Endodermal cell (in vitro differentiated cells): ENCODE data around the gene M6PR. TPM values are rescaled to one million over a fixed set of nuclear protein-coding genes. Genes with fewer than 3 reads are reported as not detected.
"Not testable (repeated sequence)": the region's sequence is repeated elsewhere in the genome, so short reads cannot be mapped to it uniquely, and the experiment has no call there.

Source experiments
- DNase-seq: peaks from one replicate; pipeline ENCODE4 v3.0.0-alpha.2; 2017
- H3K27ac ChIP-seq: 2 replicates; pipeline ENCODE4 v1.5.1; 2013; ENCODE audit warnings: mild to moderate bottlenecking, low read depth, low read length, moderate library complexity
- H3K27me3 ChIP-seq: 2 replicates; pipeline ENCODE4 v1.6.1; 2013; ENCODE audit warnings: mild to moderate bottlenecking, low read length, moderate library complexity; ENCODE audit not compliant: insufficient read depth, control insufficient read depth, poor library complexity, severe bottlenecking
- H3K36me3 ChIP-seq: 2 replicates; pipeline ENCODE4 v1.7.0; 2013; ENCODE audit warnings: mild to moderate bottlenecking, low read length, moderate library complexity; ENCODE audit not compliant: control insufficient read depth, insufficient read depth
- H3K4me1 ChIP-seq: one replicate; pipeline ENCODE4 v1.7.0; 2013; ENCODE audit warnings: low read length; ENCODE audit not compliant: control insufficient read depth, insufficient read depth
- H3K4me3 ChIP-seq: 2 replicates; pipeline ENCODE4 v1.5.1; 2013; ENCODE audit warnings: mild to moderate bottlenecking, low read length, moderate library complexity
- H3K9ac ChIP-seq: 2 replicates; pipeline ENCODE4 v1.6.1; 2013; ENCODE audit warnings: mild to moderate bottlenecking, low read length, moderate library complexity; ENCODE audit not compliant: poor library complexity, severe bottlenecking; ENCODE audit errors: extremely low read depth
- H3K9me3 ChIP-seq: 2 replicates; pipeline ENCODE4 v1.6.1; 2013; ENCODE audit warnings: mild to moderate bottlenecking, low read length, moderate library complexity; ENCODE audit not compliant: control insufficient read depth
- H3K27ac Mint-ChIP-seq: 2 replicates; pipeline ENCODE4 v1.8.0; 2020; ENCODE audit warnings: mixed read lengths
- H3K27me3 Mint-ChIP-seq: 2 replicates; pipeline ENCODE4 v1.8.0; 2021; ENCODE audit warnings: mild to moderate bottlenecking, mixed read lengths; ENCODE audit not compliant: insufficient read depth
- H3K36me3 Mint-ChIP-seq: 2 replicates; pipeline ENCODE4 v1.8.0; 2020; ENCODE audit warnings: low read depth, mixed read lengths
- H3K4me1 Mint-ChIP-seq: 2 replicates; pipeline ENCODE4 v1.8.0; 2020; ENCODE audit warnings: mixed read lengths
- H3K4me3 Mint-ChIP-seq: 2 replicates; pipeline ENCODE4 v1.8.0; 2020; ENCODE audit warnings: mild to moderate bottlenecking, moderate library complexity, mixed read lengths
- H3K9me3 Mint-ChIP-seq: 2 replicates; pipeline ENCODE4 v1.8.0; 2020; ENCODE audit warnings: mild to moderate bottlenecking, mixed read lengths
- CTCF ChIP-seq: fragments of 200-600 bp; sonication (generic); conservative IDR thresholded peaks from 2 replicates; pipeline ENCODE4 v1.5.0; 2021; ENCODE audit warnings: antibody characterized with exemption, mild to moderate bottlenecking
- WGBS, 2 experiments: methylation state at CpG; one replicate each; pipeline versions ENCODE4 v1.1.5 to v1.1.7; 2013; ENCODE audit warnings: missing lambda C conversion rate in 2 of 2, mixed read lengths in 1 of 2; ENCODE audit not compliant: insufficient coverage in 1 of 2, insufficient read length in 1 of 2; 5-methylcytosine and 5-hydroxymethylcytosine counted together
- total RNA-seq, 2 donors: library from RNA; stranded (reverse); fragmentation: NEBNext Ultra II Directional in 1 of 2; extraction: Animal tissue kit (Norgen Biotek cat#: 25700) in 1 of 2; gene quantifications; 2 replicates in 1 of 2; 3 replicates in 1 of 2; pipeline ENCODE4 v1.2.1, GENCODE V29; 2021

The M6PR gene
- total RNA-seq, 2 donors from 2014 or later: 116 to 255 TPM

GRCh38 chr12:8941691-8942478 lies 7.6 kb downstream of the M6PR start:
- Histone ChIP-seq H3K27ac (no peak overlapping the region), H3K36me3 (peaks cover 71% of the 10 kb centered on the region), H3K27me3 (no peaks in the 10 kb centered on the region), H3K9me3 (no peaks in the 10 kb centered on the region), H3K4me3 (no peak overlapping the region), H3K9ac (no peak overlapping the region), H3K4me1 (no peaks in the 10 kb centered on the region)
- H3K27ac Mint-ChIP-seq: peak overlapping the region; percentile 15
- no peak overlapping the region for H3K4me3 Mint-ChIP-seq
- peaks cover 4% of the 10 kb centered on the region for H3K4me1 Mint-ChIP-seq
- DNase-seq: no peak
- WGBS, 2 experiments: 88 to 91% methylated on average over 2 to 5 of the region's 5 CpGs
- H3K9me3 Mint-ChIP-seq: no peaks in the 10 kb centered on the region
- no peak for TF ChIP-seq CTCF
- peaks cover 72% of the 10 kb centered on the region for H3K36me3 Mint-ChIP-seq
- H3K27me3 Mint-ChIP-seq: no peaks in the 10 kb centered on the region

GRCh38 chr12:8937842-8938442 lies 11.5 kb downstream of the M6PR start:
- H3K9me3 Mint-ChIP-seq, H3K4me1 Mint-ChIP-seq, DNase-seq, H3K9me3 ChIP-seq, H3K9ac ChIP-seq, H3K27ac ChIP-seq, H3K27ac Mint-ChIP-seq, H3K27me3 ChIP-seq, H3K4me1 ChIP-seq, H3K4me3 ChIP-seq, H3K4me3 Mint-ChIP-seq, H3K27me3 Mint-ChIP-seq: not testable (repeated sequence)
- WGBS, 2 experiments: no CpG with 5 or more reads among the region's 5 CpGs
- H3K36me3 ChIP-seq: peaks cover 62% of the 10 kb centered on the region
- H3K36me3 Mint-ChIP-seq: peaks cover 72% of the 10 kb centered on the region

GRCh38 chr12:8936735-8937134 lies 12.7 kb downstream of the M6PR start:
- H3K27ac ChIP-seq: no peak overlapping the region
- DNase-seq: no peak
- no peak overlapping the region for H3K27ac Mint-ChIP-seq
- H3K36me3 Mint-ChIP-seq: peaks cover 68% of the 10 kb centered on the region
- H3K36me3 ChIP-seq: peaks cover 58% of the 10 kb centered on the region
- H3K27me3 Mint-ChIP-seq: no peaks in the 10 kb centered on the region
- H3K4me1 ChIP-seq: no peaks in the 10 kb centered on the region
- H3K9ac ChIP-seq: no peak overlapping the region
- 94 to 98% methylated on average over 6 to 7 of the region's 7 CpGs for WGBS, 2 experiments
- TF ChIP-seq CTCF: no peak
- H3K9me3 ChIP-seq: no peaks in the 10 kb centered on the region
- no peaks in the 10 kb centered on the region for H3K9me3 Mint-ChIP-seq
- H3K4me1 Mint-ChIP-seq: no peaks in the 10 kb centered on the region
- no peak overlapping the region for H3K4me3 ChIP-seq
- no peaks in the 10 kb centered on the region for H3K27me3 ChIP-seq
- H3K4me3 Mint-ChIP-seq: no peak overlapping the region

GRCh38 chr12:8934080-8934479 lies 15.4 kb downstream of the M6PR start:
- H3K9ac ChIP-seq, H3K4me3 Mint-ChIP-seq, H3K4me1 Mint-ChIP-seq, DNase-seq, H3K27me3 ChIP-seq, H3K9me3 ChIP-seq, H3K27ac ChIP-seq, H3K4me1 ChIP-seq, H3K27me3 Mint-ChIP-seq, H3K9me3 Mint-ChIP-seq, H3K4me3 ChIP-seq: not testable (repeated sequence)
- peaks cover 74% of the 10 kb centered on the region for H3K36me3 Mint-ChIP-seq
- H3K27ac Mint-ChIP-seq: peak overlapping the region; percentile 3
- peaks cover 66% of the 10 kb centered on the region for H3K36me3 ChIP-seq
- WGBS, 2 experiments: 93 to 100% methylated on average over 1 of the region's 4 CpGs

GRCh38 chr12:8932464-8932863 lies 17.0 kb downstream of the M6PR start:
- not testable (repeated sequence) for H3K4me3 Mint-ChIP-seq, H3K9me3 Mint-ChIP-seq, H3K4me1 Mint-ChIP-seq, H3K27me3 ChIP-seq, H3K27ac Mint-ChIP-seq, H3K9me3 ChIP-seq, H3K27ac ChIP-seq, DNase-seq, H3K4me3 ChIP-seq, H3K4me1 ChIP-seq, H3K9ac ChIP-seq, H3K27me3 Mint-ChIP-seq
- peaks cover 61% of the 10 kb centered on the region for H3K36me3 Mint-ChIP-seq
- H3K36me3 ChIP-seq: peaks cover 57% of the 10 kb centered on the region
- WGBS, 2 experiments: 100% methylated on average over 1 of the region's 3 CpGs; no CpG with 5 or more reads in 1 of the 2 experiments
